HuH-7 (cell line): Measurements from ENCODE around the gene SALL1.

Experiments used
- DNase-seq: peaks from one replicate; pipeline ENCODE4 v3.0.0; 2011; ENCODE audit warnings: low spot score

SALL1 gene

DNA sequence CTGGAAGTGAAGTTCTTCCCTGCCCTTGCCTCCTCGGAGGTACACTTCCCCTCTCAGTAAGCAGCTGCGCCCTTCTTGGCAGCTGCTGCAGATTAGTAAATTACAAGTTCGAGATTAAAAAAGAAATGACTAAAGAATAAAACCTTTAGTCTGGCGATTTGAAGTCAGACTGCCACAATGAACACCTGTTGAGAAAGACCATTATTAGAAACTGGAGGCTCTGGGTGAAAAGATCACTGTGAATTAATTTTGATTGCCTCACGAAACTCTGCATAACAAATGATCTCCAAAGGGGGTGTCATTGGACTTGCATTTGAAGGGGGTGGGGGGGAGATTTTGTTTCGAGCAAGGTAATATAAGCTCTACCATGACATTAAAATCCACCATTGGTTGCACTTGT is 39.3 kb downstream of the SALL1 start:
- DNase-seq = no peak

GRCh38 chr16:51110700-51111157 is 40.3 kb downstream of the SALL1 start:
- DNase-seq = no peak

DNA sequence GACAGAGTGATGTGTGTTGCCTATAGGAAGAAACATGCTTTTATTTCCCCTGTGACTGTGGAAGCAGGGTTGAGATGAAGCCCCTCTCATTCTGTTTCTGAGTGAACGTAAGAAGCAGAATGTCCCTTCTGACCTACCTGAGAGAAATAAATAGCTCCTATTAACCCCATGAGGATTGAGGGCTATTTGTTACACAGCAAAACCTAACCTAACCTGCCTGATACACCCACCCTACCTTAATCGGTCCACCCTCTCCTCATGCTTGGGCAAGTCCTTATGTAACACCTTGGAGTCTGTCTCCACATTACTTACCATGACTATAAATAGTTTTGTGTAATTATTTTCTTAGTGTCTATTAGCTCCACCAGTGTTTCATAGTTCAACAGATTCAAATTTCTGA is 41.9 kb downstream of the SALL1 start:
- no peak for DNase-seq

- no peak for DNase-seq
Observed at GRCh38 chr16:51107742-51108141, 43.3 kb downstream of the SALL1 start.

- DNase-seq = no peak
Observed at GRCh38 chr16:51106535-51106934, 44.5 kb downstream of the SALL1 start.

DNA sequence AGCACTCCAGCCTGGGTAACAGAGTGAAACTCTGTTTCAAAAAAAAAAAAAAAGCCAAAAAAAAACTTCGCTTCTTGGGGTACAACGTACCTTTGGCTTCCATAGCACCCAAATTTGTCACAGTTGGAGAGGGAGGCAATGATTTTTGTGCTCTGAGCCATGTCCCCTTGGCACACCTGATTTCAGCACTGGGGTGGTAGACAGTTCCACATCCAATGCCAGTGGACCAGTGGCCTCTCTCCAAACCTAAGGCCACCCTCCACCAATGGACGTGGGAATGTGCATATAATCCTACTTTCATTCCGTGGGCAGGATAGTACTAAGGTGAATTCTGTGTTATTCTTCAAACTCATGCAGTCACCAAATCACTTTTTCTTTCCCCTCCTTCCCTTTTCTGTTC is 47.5 kb downstream of the SALL1 start:
- no peak for DNase-seq

GRCh38 chr16:51097729-51098128 is 53.3 kb downstream of the SALL1 start:
- DNase-seq = no peak

DNA sequence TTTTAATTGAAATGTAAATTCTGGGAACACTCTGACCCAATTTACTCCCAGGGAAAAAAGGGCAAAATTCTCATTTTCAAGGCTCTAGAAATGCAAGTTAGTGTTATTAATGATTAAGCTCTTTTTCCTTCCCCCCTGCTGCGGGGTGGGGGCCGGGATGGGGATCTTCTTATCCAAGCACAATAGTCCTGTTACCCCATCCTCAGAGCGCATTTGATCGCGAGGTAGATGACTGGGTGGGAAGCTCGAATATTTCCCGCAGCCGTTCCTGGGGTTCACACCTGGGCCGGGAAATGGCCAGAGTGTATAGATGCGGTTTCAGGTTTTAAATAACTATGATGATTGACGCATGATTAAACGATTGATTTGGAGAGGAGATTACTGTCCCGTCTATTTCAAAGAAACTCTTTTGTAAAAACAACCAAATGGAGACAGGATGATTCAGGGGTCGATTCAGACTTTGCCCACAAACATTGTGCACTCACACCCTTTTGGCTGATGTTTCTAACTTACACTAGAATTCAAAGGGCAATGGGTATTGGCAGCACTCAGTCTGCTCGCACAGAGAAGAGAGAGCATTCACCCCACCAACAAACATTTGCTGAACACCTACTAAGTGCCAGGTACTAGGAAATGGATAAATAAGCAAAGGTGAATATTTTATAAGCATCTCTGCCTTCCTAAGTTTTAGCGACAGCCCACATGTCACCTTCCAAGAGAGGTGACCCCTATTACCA is 55.0 kb downstream of the SALL1 start:
- DNase-seq = no peak

DNA sequence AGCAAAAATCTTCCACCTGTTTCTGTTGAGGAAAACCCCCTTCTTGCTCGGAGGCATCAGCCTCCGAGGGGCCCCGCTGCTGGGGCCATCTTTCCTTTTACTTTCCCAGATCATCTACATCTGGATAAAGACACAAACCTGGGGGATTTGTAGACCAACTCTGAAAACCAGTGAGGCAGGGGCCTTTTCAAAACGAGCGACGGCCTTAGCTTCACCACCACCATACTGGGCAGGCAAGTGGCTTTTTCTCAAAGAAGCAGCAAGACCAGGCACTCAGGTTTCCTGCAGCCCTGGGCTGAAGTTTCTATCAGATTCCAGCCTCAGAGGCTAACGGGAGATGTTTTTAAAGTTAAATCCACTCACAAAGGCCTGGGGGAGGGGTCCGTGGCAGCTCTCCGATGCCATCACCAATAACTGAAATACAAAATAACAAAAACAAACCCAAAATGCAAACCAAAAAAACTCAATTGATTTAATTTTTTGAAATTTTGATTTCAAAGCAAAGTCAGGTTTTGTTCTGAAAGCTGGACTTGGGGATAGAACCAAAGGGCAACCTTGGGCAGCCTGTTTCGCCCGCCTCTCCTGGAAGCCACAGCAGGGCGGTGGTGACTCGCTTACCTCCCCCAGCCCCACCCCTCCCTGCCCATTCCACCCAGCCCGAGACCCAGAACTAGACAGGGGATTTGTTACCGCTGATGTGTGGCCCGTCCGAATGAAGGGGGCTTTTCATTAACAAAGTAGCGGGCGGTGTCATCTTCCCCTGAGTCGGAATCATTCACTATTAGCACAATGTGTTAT is 55.8 kb downstream of the SALL1 start:
- no peak for DNase-seq

- DNase-seq = no peak
Observed at GRCh38 chr16:51093726-51094280, 57.3 kb downstream of the SALL1 start.
